ENCODE results near the gene PAQR5. TPM values are rescaled to one million over a fixed set of nuclear protein-coding genes. Genes with fewer than 3 reads are reported as not detected.

PAQR5 gene
- 10 to 100 TPM in 3 of 4 donors, 1 to 10 TPM in 1; 6.4 to 39.8 (median 14.4) TPM for total RNA-seq

- Histone ChIP-seq H3K4me3 (peak within 1 kb of the TSS; percentile 54 to 70 (median 60)), H3K27ac (peak within 1 kb of the TSS in 3 of 4 donors; percentile 58 to 67 (median 63)), H3K4me1 (peaks cover 10 to 29% (median 12%) of the 10 kb centered on the region in 3 donors), H3K36me3 (no peaks in the 10 kb centered on the region), H3K27me3 (peaks cover 0 to 70% (median 5%) of the 10 kb centered on the region in 4 donors), H3K9me3 (no peaks in the 10 kb centered on the region)
- intact Hi-C loops (cut with DNase I), result no loop called here
- peak in 2 of 4 donors; percentile 8 to 26 for TF ChIP-seq POLR2A (IDR thresholded peaks at IDR 0.05)
- TF ChIP-seq, protein P1, sequence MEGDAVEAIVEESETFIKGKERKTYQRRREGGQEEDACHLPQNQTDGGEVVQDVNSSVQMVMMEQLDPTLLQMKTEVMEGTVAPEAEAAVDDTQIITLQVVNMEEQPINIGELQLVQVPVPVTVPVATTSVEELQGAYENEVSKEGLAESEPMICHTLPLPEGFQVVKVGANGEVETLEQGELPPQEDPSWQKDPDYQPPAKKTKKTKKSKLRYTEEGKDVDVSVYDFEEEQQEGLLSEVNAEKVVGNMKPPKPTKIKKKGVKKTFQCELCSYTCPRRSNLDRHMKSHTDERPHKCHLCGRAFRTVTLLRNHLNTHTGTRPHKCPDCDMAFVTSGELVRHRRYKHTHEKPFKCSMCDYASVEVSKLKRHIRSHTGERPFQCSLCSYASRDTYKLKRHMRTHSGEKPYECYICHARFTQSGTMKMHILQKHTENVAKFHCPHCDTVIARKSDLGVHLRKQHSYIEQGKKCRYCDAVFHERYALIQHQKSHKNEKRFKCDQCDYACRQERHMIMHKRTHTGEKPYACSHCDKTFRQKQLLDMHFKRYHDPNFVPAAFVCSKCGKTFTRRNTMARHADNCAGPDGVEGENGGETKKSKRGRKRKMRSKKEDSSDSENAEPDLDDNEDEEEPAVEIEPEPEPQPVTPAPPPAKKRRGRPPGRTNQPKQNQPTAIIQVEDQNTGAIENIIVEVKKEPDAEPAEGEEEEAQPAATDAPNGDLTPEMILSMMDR (IDR thresholded peaks at IDR 0.05), result no peak
- WGBS, 2 donors, result no CpG with 5 or more reads among the region's 74 CpGs
- DNase-seq, result no peak
These were observed at the start of gene PAQR5 for GRCh38 chr15:69298697-69299441. TSS of gene PAQR5 (plus strand) at chr15:69298912. CDS start at chr15:69360081, 61,169 bp downstream.

- TF ChIP-seq POLR2A (IDR thresholded peaks at IDR 0.05), result no peak
- TF ChIP-seq, protein P1 (IDR thresholded peaks at IDR 0.05), result no peak
- intact Hi-C loops (cut with DNase I), result no loop called here
- Histone ChIP-seq H3K27me3 (no peaks in the 10 kb centered on the region), H3K27ac (peak overlapping the region in 2 of 4 donors; percentile 6 to 13), H3K36me3 (peaks cover 0 to 13% (median 0%) of the 10 kb centered on the region in 3 donors), H3K4me3 (no peak overlapping the region), H3K9me3 (no peaks in the 10 kb centered on the region), H3K4me1 (peaks cover 0 to 7% (median 5%) of the 10 kb centered on the region in 3 donors)
- no peak for DNase-seq
- WGBS, 2 donors, result 16 to 19% methylated on average over 3 of the region's 3 CpGs
These were observed 45.6 kb upstream of the PAQR5 start for GRCh38 chr15:69253156-69253555.

DNA sequence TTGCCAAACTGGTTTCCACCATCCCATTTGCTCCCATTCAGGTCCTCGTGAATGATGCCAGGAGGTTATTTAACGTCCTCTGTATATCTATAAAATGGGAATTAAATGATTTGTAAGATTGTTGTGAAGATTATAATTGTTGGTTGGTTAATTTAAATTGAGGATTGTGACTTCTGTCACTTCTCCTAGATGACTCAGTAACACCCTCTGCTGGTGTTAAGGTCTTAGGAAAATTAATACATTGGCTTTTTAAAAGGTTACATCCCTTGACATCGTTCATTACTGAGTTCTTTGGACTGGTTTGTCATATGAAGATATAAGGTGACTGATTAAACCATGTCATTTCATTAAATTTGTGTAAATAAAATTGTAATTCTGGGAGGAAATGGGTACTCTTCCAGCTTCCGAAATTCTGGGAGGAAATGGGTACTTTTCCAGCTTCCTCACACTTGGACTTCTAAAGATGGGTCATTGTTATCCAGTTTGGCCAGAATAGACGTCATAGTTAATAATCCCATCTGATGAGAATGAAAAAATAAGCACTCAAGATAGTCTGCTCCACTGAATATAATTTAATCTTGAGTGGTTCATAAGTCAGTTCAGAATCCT lies 33.3 kb upstream of the PAQR5 start:
- Histone ChIP-seq H3K27me3 (no peaks in the 10 kb centered on the region), H3K4me1 (no peaks in the 10 kb centered on the region), H3K36me3 (peaks cover 0 to 38% (median 0%) of the 10 kb centered on the region in 3 donors), H3K4me3 (no peak overlapping the region), H3K9me3 (no peaks in the 10 kb centered on the region), H3K27ac (no peak overlapping the region)
- no peak for DNase-seq
- intact Hi-C loops (cut with DNase I), result loop anchor here (10.0 kb wide), 1 partner anchor 211 kb away; no protein-coding TSS in a partner anchor
- no peak for TF ChIP-seq POLR2A (IDR thresholded peaks at IDR 0.05)
- TF ChIP-seq, protein P1 (IDR thresholded peaks at IDR 0.05), result peak; percentile 28 to 67 (median 52)
- 30 to 44% methylated on average over 5 of the region's 5 CpGs for WGBS, 2 donors

DNA sequence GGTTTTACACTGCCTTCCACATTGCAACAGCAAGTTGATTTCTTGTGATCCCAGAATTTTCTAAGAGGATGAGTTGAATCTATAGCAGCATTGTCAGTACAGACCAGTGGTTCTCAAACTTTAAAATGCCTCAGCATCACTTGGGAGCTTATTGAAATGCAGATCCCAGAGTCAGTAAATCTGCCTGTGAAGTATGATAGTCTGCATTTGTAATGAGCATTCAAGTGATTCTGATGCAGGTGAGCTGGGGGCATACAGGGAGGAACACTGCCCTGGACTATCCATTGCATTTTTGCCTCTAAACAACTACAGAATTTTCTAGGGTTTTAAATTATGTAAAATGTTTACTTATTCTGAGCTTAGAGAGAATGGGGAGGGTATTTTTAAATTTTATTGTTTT lies 27.5 kb upstream of the PAQR5 start:
- TF ChIP-seq, protein P1 (IDR thresholded peaks at IDR 0.05), result no peak
- TF ChIP-seq POLR2A (IDR thresholded peaks at IDR 0.05), result no peak
- peaks cover 0 to 2% (median 0%) of the 10 kb centered on the region in 4 donors for H3K27me3 ChIP-seq
- no peaks in the 10 kb centered on the region for H3K9me3 ChIP-seq
- H3K36me3 ChIP-seq, result peaks cover 0 to 12% (median 0%) of the 10 kb centered on the region in 3 donors
- no peak overlapping the region for H3K4me3 ChIP-seq
- no peak overlapping the region for H3K27ac ChIP-seq
- H3K4me1 ChIP-seq, result no peaks in the 10 kb centered on the region
- no peak for DNase-seq
- intact Hi-C loops (cut with DNase I), result no loop called here

DNA sequence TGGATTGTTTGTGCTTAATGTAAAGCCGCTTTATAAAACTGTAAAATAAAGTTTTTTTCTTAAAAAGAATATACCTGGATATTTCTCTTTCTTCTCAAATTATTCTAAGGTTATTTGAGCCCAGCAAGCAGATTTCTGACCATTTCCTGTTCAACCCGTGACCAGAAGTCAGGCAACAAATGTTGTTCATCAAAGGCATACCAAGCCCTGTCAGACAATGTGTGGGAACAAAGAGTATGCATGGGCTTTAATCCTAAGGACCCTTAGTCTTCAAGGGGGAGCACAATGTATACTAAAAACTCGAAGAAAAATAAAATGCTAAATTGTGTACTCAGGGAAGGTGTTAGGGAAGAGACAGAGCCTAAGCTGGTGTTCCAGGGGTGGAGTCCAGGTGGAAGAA lies 26.6 kb upstream of the PAQR5 start:
- TF ChIP-seq, protein P1 (IDR thresholded peaks at IDR 0.05), result no peak
- no peak for TF ChIP-seq POLR2A (IDR thresholded peaks at IDR 0.05)
- Histone ChIP-seq H3K9me3 (no peaks in the 10 kb centered on the region), H3K27me3 (peaks cover 0 to 3% (median 0%) of the 10 kb centered on the region in 4 donors), H3K4me3 (no peak overlapping the region), H3K36me3 (peaks cover 0 to 12% (median 0%) of the 10 kb centered on the region in 3 donors), H3K27ac (no peak overlapping the region), H3K4me1 (no peaks in the 10 kb centered on the region)
- intact Hi-C loops (cut with DNase I), result no loop called here
- 54 to 68% methylated on average over 3 of the region's 3 CpGs for WGBS, 2 donors
- no peak for DNase-seq
